Brain microvascular endothelial cell (primary cell): ENCODE measurements around the gene CENPI.
A peak's percentile ranks its signal among the peaks of the same experiment; 100 is the strongest.
"Not testable (repeated sequence)": the region's sequence is repeated elsewhere in the genome, so short reads cannot be mapped to it uniquely, and the experiment has no call there.

Experiments used
- DNase-seq: peaks from one replicate; pipeline ENCODE4 v3.0.0-alpha.2; 2020
- H3K27ac ChIP-seq: fragments of 250-450 bp; sonication (Bioruptor Pico); 2 replicates; pipeline ENCODE4 v1.5.1; 2020; ENCODE audit warnings: mild to moderate bottlenecking, moderate library complexity
- H3K27me3 ChIP-seq: fragments of 250-450 bp; sonication (Bioruptor Pico); replicated peaks from 2 replicates; pipeline ENCODE4 v1.5.1; 2020; ENCODE audit warnings: mild to moderate bottlenecking
- H3K36me3 ChIP-seq: fragments of 250-450 bp; sonication (Bioruptor Pico); replicated peaks from 2 replicates; pipeline ENCODE4 v1.5.1; 2020; ENCODE audit warnings: mild to moderate bottlenecking
- H3K4me3 ChIP-seq: 2 replicates; pipeline ENCODE4 v1.5.1; 2011; ENCODE audit warnings: low read depth, mild to moderate bottlenecking, control low read depth, low read length, moderate library complexity
- in situ Hi-C: cut with HindIII; loops from 2 replicates; pipeline ENCODE4 v1.10.0; 2017; ENCODE audit warnings: low sequenced_read_pairs, low pct_ligation_motif_present
- TF ChIP-seq, protein P1 (sequence below): IDR thresholded peaks from 2 replicates; pipeline ENCODE4 v1.5.1; 2011; ENCODE audit warnings: low read depth, mild to moderate bottlenecking, moderate library complexity, low read length, control low read depth, inconsistent platforms; ENCODE audit errors: missing control alignments

Gene CENPI, protein sequence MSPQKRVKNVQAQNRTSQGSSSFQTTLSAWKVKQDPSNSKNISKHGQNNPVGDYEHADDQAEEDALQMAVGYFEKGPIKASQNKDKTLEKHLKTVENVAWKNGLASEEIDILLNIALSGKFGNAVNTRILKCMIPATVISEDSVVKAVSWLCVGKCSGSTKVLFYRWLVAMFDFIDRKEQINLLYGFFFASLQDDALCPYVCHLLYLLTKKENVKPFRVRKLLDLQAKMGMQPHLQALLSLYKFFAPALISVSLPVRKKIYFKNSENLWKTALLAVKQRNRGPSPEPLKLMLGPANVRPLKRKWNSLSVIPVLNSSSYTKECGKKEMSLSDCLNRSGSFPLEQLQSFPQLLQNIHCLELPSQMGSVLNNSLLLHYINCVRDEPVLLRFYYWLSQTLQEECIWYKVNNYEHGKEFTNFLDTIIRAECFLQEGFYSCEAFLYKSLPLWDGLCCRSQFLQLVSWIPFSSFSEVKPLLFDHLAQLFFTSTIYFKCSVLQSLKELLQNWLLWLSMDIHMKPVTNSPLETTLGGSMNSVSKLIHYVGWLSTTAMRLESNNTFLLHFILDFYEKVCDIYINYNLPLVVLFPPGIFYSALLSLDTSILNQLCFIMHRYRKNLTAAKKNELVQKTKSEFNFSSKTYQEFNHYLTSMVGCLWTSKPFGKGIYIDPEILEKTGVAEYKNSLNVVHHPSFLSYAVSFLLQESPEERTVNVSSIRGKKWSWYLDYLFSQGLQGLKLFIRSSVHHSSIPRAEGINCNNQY

DNA sequence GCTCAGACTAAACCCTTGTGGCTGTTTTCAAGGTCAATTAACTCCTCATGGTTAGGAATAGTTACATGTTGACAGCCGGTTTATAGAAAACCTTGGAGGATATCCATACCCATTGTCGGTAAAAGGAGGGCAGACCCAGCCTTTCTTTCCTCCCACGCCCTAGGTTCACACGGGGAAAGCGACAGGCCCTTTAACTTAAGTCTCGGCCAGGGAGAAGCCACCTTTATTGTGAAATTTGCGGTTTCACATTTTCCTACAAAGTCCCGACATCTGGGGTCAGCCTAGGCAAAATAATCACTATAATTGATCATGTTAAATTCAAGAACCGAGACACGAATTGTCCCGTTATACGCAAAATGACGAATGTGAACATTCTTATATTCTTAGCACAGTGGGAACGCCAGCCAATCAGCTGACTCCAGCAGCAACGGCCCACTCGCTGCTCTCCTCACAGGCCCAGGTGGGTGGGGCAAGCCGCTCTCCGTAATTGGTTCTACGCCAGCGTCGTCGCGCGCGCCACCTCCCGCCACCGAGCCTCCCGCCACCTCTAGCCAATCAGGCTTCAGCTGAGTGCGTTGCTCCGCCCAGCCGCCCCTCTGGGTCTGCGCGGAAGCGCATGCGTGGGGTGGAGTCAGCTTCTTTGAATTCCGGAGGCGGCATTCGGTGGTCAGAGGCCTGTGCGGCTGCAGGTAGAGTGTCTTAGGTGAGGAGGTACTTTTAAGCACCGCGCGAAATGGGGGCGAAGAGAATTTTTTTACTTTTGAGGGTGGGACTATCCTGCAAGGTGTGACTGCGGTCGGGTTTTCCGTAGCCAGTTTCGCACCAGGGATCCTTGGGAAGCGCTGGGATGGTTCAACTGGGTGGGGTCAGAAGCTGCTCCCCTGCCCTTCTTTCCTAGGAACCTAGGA, at the start of gene CENPI:
Gene CENPI, plus strand, starts transcription at position 659 of the 908 bp plus-strand sequence. CDS start 2,867 bp downstream, outside the sequence.
- TF ChIP-seq, protein P1, sequence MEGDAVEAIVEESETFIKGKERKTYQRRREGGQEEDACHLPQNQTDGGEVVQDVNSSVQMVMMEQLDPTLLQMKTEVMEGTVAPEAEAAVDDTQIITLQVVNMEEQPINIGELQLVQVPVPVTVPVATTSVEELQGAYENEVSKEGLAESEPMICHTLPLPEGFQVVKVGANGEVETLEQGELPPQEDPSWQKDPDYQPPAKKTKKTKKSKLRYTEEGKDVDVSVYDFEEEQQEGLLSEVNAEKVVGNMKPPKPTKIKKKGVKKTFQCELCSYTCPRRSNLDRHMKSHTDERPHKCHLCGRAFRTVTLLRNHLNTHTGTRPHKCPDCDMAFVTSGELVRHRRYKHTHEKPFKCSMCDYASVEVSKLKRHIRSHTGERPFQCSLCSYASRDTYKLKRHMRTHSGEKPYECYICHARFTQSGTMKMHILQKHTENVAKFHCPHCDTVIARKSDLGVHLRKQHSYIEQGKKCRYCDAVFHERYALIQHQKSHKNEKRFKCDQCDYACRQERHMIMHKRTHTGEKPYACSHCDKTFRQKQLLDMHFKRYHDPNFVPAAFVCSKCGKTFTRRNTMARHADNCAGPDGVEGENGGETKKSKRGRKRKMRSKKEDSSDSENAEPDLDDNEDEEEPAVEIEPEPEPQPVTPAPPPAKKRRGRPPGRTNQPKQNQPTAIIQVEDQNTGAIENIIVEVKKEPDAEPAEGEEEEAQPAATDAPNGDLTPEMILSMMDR: no peak
- no peaks in the 10 kb centered on the region for H3K36me3 ChIP-seq
- H3K4me3 ChIP-seq: peak within 1 kb of the TSS; percentile 71
- DNase-seq: peak; percentile 92
- in situ Hi-C loops: no loop called here
- H3K27ac ChIP-seq: peak within 1 kb of the TSS; percentile 85
- H3K27me3 ChIP-seq: no peaks in the 10 kb centered on the region

DNA sequence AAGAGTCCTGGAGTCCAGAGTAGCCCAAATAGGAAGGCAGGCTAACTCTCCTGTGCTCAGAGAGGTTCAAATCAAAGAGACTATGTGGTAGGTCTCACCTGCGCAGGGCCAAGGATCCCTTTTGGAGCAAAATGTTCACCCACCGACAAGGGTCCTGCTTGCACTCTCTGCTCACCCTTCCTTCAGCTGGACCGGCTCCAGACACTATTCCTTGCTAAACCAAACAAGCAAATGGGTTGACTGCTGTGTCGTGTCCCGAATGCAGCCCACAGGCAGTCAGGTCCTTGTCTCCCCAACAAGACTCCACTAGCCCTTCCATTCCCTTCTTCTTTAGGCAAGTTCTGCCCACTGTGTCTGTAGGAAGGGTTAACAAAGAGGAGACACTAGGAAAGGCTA, 46.9 kb upstream of the CENPI start:
- H3K27me3 ChIP-seq: no peaks in the 10 kb centered on the region
- peak overlapping the region; percentile 63 for H3K4me3 ChIP-seq
- TF ChIP-seq, protein P1: no peak
- in situ Hi-C loops: no loop called here
- H3K27ac ChIP-seq: peak overlapping the region; percentile 57
- H3K36me3 ChIP-seq: no peaks in the 10 kb centered on the region
- peak; percentile 1 for DNase-seq

DNA sequence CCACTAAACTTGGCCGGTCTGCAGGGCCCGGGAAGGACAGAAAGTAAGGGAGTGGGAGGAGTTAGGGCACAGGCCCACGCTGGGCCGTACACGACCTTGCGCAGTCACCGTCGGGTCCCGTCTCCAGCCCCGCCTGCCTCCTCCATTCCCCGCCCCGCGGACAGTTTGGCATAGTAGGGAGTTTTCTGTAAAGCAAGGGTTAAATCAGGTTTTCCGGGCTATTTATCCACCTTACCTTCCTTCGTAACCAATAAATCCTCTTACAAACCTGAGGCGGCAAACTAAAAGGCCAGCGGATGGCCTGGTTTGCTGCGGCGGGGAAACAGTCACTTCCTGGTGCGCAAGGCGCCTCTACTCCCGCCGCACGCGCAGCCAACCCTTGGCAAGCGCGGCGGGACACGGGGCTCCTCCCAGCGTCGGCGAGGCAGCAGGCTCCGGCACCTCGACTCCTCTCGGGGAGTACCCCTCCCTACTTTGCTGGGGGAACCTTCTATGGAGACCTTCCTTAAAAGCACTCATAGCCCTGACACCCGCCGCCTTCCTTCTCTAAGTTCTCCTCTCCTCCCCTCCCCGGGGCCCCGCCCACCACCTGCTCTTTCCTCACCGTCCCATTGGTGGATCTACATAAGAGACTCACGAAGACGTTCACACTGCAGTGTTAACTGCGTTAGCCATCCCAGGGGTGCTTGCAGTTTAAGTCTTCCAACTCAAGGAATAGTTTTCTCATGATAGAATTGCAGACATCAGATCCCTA, 46.3 kb upstream of the CENPI start, which contains the start of gene TRMT2B:
Gene TRMT2B, minus strand, starts transcription at position 563 of the 754 bp plus-strand sequence. CDS start 9,822 bp downstream, outside the sequence.
- no peaks in the 10 kb centered on the region for H3K36me3 ChIP-seq
- in situ Hi-C loops: no loop called here

DNA sequence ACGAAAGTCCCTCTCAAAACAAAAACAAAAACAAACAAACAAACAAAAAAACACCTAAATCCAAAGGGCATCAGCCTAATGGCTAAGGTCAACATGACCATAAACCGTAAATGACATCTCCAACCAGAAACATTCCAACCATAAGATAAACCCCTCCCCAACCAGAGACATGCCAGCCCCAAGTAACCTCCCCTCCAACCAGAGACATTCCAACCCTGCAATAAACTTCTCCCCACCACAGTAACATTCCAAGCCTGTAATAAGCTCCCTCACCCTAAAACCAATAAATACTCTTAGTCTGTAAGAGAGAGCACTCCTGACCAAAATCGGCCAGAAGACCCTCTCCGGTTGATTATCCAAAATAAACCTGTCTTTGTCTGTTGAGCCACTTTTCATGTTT, 41.5 kb upstream of the CENPI start:
- DNase-seq: peak; percentile 3
- in situ Hi-C loops: not testable (repeated sequence)

More for the DNA sequence above, 46.3 kb upstream of the CENPI start, which contains the start of gene TRMT2B:
- H3K4me3 ChIP-seq: peak within 1 kb of the TSS; percentile 63
- DNase-seq: peak; percentile 57
- no peaks in the 10 kb centered on the region for H3K27me3 ChIP-seq
- TF ChIP-seq, protein P1: no peak
- H3K27ac ChIP-seq: peak within 1 kb of the TSS; percentile 57

DNA sequence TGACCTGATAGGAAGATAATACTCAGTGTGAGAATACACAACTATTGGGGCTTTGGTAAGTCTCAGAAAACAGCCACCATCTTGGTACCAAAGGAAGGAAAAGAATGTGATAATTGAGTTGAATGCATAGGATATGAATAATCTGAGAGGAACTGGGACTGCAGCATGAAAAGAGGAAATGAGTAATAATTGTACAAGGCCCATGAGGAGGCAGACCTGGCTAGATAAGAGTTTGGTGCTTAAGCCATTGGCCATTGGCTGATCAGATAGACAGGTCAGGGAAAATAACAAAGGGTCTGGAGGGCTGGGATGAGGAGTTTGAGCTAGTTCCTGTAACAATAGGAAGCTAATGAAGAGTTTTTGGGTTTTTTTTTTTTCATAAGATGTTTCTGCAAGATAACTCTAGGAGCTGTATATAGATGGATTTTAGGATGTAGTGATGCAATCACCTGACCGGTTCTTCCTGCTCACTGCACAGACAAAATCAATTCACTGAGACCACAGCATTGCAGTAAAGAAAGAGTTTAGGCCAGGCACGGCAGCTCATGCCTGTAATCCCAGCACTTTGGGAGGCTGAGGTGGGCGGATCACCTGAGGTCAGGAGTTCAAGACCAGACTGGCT, 40.8 kb upstream of the CENPI start:
- TF ChIP-seq, protein P1: no peak
- DNase-seq: peak; percentile 64
- no peaks in the 10 kb centered on the region for H3K36me3 ChIP-seq
- H3K27me3 ChIP-seq: no peaks in the 10 kb centered on the region
- H3K27ac ChIP-seq: peak overlapping the region; percentile 66
- in situ Hi-C loops: no loop called here
- no peak overlapping the region for H3K4me3 ChIP-seq

More for the DNA sequence above, 41.5 kb upstream of the CENPI start:
- H3K27me3 ChIP-seq, H3K4me3 ChIP-seq, H3K36me3 ChIP-seq: not testable (repeated sequence)
- peak overlapping the region; percentile 66 for H3K27ac ChIP-seq
